Osteoblast (primary cell): ENCODE measurements around the gene PPTC7. TPM values are rescaled to one million over a fixed set of nuclear protein-coding genes. Genes with fewer than 3 reads are reported as not detected.
"Not testable (repeated sequence)": the region's sequence is repeated elsewhere in the genome, so short reads cannot be mapped to it uniquely, and the experiment has no call there.

Experiments used
- DNase-seq: peaks from one replicate; pipeline ENCODE4 v3.0.0; 2011; ENCODE audit warnings: low spot score, mixed read lengths; ENCODE audit not compliant: insufficient read length; ENCODE audit errors: missing footprints
- H2AFZ ChIP-seq: 2 replicates; pipeline ENCODE4 v1.6.0; 2011; ENCODE audit warnings: mild to moderate bottlenecking, low read length
- H3K27ac ChIP-seq: 2 replicates; pipeline ENCODE4 v1.5.1; 2011; ENCODE audit warnings: mild to moderate bottlenecking, low read depth, low read length, moderate library complexity
- H3K27me3 ChIP-seq: 2 replicates; pipeline ENCODE4 v1.6.0; 2012; ENCODE audit warnings: mild to moderate bottlenecking, control low read depth, inconsistent platforms, low read length, moderate library complexity; ENCODE audit not compliant: insufficient read depth
- H3K36me3 ChIP-seq: 2 replicates; pipeline ENCODE4 v1.5.1; 2011; ENCODE audit warnings: mild to moderate bottlenecking, low read length, control low read depth, moderate library complexity; ENCODE audit not compliant: insufficient read depth
- H3K4me1 ChIP-seq: 2 replicates; pipeline ENCODE4 v1.5.1; 2011; ENCODE audit warnings: mild to moderate bottlenecking, low read length, control low read depth, moderate library complexity; ENCODE audit not compliant: insufficient read depth
- H3K4me2 ChIP-seq: 2 replicates; pipeline ENCODE4 v1.6.0; 2011; ENCODE audit warnings: mild to moderate bottlenecking, low read length; ENCODE audit not compliant: insufficient read depth
- H3K4me3 ChIP-seq: fragments of 200-600 bp; sonication (generic); 3 replicates; pipeline ENCODE4 v1.5.1; 2012; ENCODE audit warnings: mild to moderate bottlenecking, low read length, inconsistent platforms; ENCODE audit not compliant: insufficient read depth
- H3K79me2 ChIP-seq: 2 replicates; pipeline ENCODE4 v1.6.0; 2012; ENCODE audit warnings: mild to moderate bottlenecking, low read length, control low read depth, inconsistent platforms; ENCODE audit not compliant: insufficient read depth
- H3K9me3 ChIP-seq: 2 replicates; pipeline ENCODE4 v1.5.1; 2011; ENCODE audit warnings: low read depth, low read length, control low read depth
- H4K20me1 ChIP-seq: 2 replicates; pipeline ENCODE4 v1.6.0; 2012; ENCODE audit warnings: mild to moderate bottlenecking, low read length, control low read depth; ENCODE audit not compliant: insufficient read depth
- total RNA-seq: library from RNA; depleted of rRNA; stranded (reverse); fragments of >200 nt; gene quantifications from 2 replicates; pipeline ENCODE4 v1.2.3, GENCODE V29; 2012
- TF ChIP-seq, protein P1 (sequence below): IDR thresholded peaks from 2 replicates; pipeline ENCODE4 v1.5.1; 2011; ENCODE audit warnings: mild to moderate bottlenecking, low read depth, low read length, moderate library complexity; ENCODE audit errors: extremely low read depth

The PPTC7 gene
- total RNA-seq, 1 donor, result 7.6 TPM

- H3K36me3 ChIP-seq, result no peaks in the 10 kb centered on the region
- H3K27ac ChIP-seq, result no peak overlapping the region
- no peak for DNase-seq
- H2AFZ ChIP-seq, result no peak overlapping the region
- peaks cover 16% of the 10 kb centered on the region for H4K20me1 ChIP-seq
- H3K4me1 ChIP-seq, result peaks cover 20% of the 10 kb centered on the region
- no peak overlapping the region for H3K4me2 ChIP-seq
- TF ChIP-seq, protein P1, sequence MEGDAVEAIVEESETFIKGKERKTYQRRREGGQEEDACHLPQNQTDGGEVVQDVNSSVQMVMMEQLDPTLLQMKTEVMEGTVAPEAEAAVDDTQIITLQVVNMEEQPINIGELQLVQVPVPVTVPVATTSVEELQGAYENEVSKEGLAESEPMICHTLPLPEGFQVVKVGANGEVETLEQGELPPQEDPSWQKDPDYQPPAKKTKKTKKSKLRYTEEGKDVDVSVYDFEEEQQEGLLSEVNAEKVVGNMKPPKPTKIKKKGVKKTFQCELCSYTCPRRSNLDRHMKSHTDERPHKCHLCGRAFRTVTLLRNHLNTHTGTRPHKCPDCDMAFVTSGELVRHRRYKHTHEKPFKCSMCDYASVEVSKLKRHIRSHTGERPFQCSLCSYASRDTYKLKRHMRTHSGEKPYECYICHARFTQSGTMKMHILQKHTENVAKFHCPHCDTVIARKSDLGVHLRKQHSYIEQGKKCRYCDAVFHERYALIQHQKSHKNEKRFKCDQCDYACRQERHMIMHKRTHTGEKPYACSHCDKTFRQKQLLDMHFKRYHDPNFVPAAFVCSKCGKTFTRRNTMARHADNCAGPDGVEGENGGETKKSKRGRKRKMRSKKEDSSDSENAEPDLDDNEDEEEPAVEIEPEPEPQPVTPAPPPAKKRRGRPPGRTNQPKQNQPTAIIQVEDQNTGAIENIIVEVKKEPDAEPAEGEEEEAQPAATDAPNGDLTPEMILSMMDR, result no peak
- H3K4me3 ChIP-seq, result no peak overlapping the region
- peaks cover 81% of the 10 kb centered on the region for H3K79me2 ChIP-seq
- no peaks in the 10 kb centered on the region for H3K27me3 ChIP-seq
- H3K9me3 ChIP-seq, result no peaks in the 10 kb centered on the region
These were observed 6.6 kb downstream of the PPTC7 start for GRCh38 chr12:110576504-110576903.

DNA sequence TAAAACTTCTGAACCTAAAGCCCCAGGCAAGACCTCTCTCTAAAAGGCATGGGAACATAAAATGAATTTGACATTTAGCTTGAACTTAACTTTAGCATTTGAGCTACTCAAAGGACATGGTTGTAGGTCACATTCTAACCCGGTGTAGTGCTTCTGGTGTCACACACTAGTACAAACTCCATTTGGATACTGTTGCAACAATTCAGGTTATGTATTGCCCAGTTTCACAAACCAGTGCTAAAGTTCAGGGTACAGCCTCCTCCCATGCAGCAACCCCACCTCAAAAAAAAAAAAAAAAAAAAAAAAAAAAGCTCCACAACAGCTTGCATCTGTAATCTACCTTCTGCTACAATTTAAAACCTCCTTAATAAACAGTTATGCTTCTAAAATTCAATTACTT lies 7.8 kb downstream of the PPTC7 start:
- Histone ChIP-seq H3K36me3 (no peaks in the 10 kb centered on the region), H3K27ac (no peak overlapping the region), H3K4me1 (peaks cover 20% of the 10 kb centered on the region), H3K4me3 (no peak overlapping the region), H3K9me3 (no peaks in the 10 kb centered on the region), H3K27me3 (no peaks in the 10 kb centered on the region), H3K79me2 (peaks cover 71% of the 10 kb centered on the region), H2AFZ (no peak overlapping the region), H4K20me1 (peaks cover 9% of the 10 kb centered on the region), H3K4me2 (no peak overlapping the region)
- no peak for DNase-seq
- TF ChIP-seq, protein P1, result no peak

- H3K27ac ChIP-seq, H3K36me3 ChIP-seq, H3K4me2 ChIP-seq, H3K27me3 ChIP-seq, H2AFZ ChIP-seq, H3K9me3 ChIP-seq, H4K20me1 ChIP-seq, H3K4me3 ChIP-seq, DNase-seq: not testable (repeated sequence)
- peaks cover 67% of the 10 kb centered on the region for H3K79me2 ChIP-seq
- peaks cover 20% of the 10 kb centered on the region for H3K4me1 ChIP-seq
These were observed 8.3 kb downstream of the PPTC7 start for GRCh38 chr12:110574717-110575230.

- no peak overlapping the region for H3K4me2 ChIP-seq
- TF ChIP-seq, protein P1, result no peak
- H3K79me2 ChIP-seq, result peaks cover 66% of the 10 kb centered on the region
- peaks cover 17% of the 10 kb centered on the region for H3K4me1 ChIP-seq
- H4K20me1 ChIP-seq, result peaks cover 4% of the 10 kb centered on the region
- H3K27me3 ChIP-seq, result no peaks in the 10 kb centered on the region
- H2AFZ ChIP-seq, result no peak overlapping the region
- no peak for DNase-seq
- no peak overlapping the region for H3K27ac ChIP-seq
- no peak overlapping the region for H3K4me3 ChIP-seq
- no peaks in the 10 kb centered on the region for H3K9me3 ChIP-seq
- no peaks in the 10 kb centered on the region for H3K36me3 ChIP-seq
These were observed 9.1 kb downstream of the PPTC7 start for GRCh38 chr12:110574044-110574443.

DNA sequence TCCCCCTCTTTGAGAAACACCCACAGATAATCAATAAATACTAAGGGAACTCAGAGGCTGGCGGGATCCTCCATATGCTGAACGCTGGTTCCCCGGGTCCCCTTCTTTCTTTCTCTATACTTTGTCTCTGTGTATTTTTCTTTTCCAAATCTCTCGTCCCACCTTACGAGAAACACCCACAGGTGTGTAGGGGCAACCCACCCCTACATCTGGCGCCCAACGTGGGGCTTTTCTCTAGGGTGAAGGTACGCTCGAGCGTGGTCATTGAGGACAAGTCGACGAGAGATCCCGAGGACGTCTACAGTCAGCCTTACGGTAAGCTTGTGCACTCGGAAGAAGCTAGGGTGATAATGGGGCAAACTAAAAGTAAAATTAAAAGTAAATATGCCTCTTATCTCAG lies 12.3 kb downstream of the PPTC7 start:
- H3K36me3 ChIP-seq, H3K4me2 ChIP-seq, H3K27me3 ChIP-seq, H3K4me3 ChIP-seq, H3K4me1 ChIP-seq, H2AFZ ChIP-seq, H3K27ac ChIP-seq, H3K9me3 ChIP-seq, DNase-seq: not testable (repeated sequence)
- Histone ChIP-seq H3K79me2 (peaks cover 74% of the 10 kb centered on the region), H4K20me1 (peaks cover 12% of the 10 kb centered on the region)

- not testable (repeated sequence) for H2AFZ ChIP-seq, H3K9me3 ChIP-seq, DNase-seq, H3K27ac ChIP-seq, H3K4me2 ChIP-seq, H3K4me1 ChIP-seq, H3K27me3 ChIP-seq, H3K4me3 ChIP-seq, H3K36me3 ChIP-seq
- Histone ChIP-seq H4K20me1 (peaks cover 14% of the 10 kb centered on the region), H3K79me2 (peaks cover 73% of the 10 kb centered on the region)
These were observed 13.3 kb downstream of the PPTC7 start for GRCh38 chr12:110569838-110570237.
